ENCODE data around the gene INF2.
A peak's percentile ranks its signal among the peaks of the same experiment; 100 is the strongest.

INF2 gene

DNA sequence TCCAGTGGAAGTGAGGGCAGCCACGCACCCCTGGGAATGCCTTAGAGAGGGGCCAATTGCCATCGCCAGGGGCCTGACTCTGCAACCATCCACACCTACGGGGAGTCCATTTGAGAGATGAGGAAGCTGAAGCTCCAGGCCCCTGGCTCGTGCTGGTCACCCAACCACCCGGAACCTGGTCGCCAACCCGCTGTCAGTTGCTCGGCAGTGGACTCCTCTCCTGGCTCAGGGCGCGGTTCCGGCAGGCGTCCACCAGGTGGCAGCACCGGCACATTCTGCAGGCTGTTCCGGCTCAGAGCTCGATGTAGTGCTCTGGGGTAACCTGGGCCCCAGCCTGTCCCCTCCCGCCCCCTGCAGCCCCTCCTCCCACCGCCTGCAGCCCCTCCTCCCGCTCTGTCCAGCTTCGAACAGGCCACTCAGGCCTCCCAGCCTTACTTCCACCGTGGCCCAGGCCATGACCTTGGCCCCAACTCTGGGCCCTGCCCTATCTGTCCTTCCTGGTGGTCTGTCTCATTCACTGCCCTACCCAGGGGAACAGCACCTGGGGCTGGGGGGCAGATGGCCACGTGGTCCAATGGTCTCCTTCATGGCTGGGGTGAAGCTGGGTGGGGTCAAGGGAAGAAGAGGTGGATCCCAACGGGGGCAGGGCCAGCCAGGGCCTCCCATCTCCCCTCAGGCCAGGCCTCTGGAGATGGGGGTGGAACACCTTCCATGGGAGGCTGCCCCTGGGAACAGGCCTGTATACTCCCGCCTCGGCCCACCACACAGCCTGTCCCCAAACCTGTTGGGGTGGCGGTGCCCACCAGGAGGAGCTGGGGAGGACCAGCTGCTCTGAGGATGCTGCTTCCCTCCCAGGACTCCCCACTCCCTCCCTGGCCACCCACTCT is 79.3 kb downstream of the INF2 start:
- H3K4me1 Mint-ChIP-seq: peaks cover 16% of the 10 kb centered on the region
- no peak overlapping the region for H3K4me3 Mint-ChIP-seq
- no peaks in the 10 kb centered on the region for H3K27me3 Mint-ChIP-seq

DNA sequence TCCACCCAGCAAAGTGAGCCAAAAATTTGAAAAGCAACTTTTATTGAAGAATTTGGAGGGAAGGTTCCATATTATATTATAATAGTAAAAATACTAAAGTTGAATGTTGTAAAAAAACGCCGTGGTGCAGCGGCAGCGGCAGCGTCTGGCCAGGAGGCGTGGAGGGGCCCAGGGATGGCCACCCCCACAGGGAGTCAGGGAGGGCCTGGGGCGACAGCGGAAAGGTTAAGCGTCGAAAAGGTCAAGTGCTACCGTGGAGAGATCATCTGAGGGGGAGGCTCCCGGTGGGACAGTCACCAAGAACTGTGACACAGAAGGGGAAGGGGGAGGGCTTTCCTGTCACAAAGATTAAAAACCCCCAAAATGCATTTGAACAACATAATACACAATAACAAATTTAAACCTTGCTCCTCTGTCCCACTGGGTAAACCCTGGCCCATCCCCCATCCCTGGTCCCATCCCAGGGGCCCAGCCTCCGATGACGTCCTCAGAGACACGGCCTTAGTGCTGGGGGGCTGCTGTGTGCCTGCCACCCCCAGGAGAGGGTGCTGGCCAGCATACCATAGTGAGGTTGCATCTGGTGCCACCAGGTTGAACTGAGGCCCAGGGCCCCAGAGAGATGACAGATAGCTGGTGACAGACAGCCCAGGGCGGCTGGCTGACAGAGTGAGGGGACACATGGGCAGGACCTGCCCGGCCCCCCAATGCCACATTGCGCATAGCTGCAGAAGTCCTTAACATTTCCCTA is 80.1 kb downstream of the INF2 start:
- Mint-ChIP-seq H3K4me3 (no peak overlapping the region), H3K27ac (peak overlapping the region; percentile 46), H3K4me1 (peaks cover 16% of the 10 kb centered on the region), H3K27me3 (no peaks in the 10 kb centered on the region), H3K36me3 (ENCODE audit: low read depth) (peaks cover 26% of the 10 kb centered on the region), H3K9me3 (no peaks in the 10 kb centered on the region)
- DNase-seq: peak; percentile 17
- ATAC-seq: no peak

More for the DNA sequence above, 79.3 kb downstream of the INF2 start:
- Mint-ChIP-seq H3K27ac (no peak overlapping the region), H3K36me3 (ENCODE audit: low read depth) (peaks cover 26% of the 10 kb centered on the region), H3K9me3 (no peaks in the 10 kb centered on the region)
- peak; percentile 86 for ATAC-seq
- peak; percentile 93 for DNase-seq

DNA sequence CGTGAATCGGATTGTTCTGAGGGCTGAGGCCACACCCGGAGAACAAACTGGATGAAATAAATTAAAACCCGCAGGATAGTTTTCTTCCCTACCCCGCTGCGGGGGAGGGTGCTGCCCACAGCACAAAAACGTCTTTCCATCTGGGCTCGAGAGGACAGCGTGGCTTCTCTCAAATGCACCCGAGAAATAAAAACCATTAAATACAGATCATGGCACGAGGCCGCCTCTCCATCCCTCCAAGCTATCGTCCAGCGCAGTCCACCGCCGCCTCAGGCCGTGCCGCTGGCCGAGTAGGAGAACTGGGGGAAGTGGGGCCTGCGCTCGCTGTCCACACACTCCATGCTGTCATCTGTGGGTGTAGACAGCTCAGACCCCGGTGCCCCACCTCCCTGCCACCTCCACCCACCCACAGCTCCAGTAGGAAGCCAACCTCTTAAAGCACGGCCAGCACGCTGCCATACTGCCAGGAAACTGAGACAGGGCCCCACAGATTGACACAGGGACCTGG is 80.7 kb downstream of the INF2 start:
- Mint-ChIP-seq H3K4me1 (peaks cover 16% of the 10 kb centered on the region), H3K27ac (peak overlapping the region; percentile 46), H3K4me3 (no peak overlapping the region), H3K27me3 (no peaks in the 10 kb centered on the region), H3K9me3 (no peaks in the 10 kb centered on the region), H3K36me3 (ENCODE audit: low read depth) (peaks cover 26% of the 10 kb centered on the region)
- DNase-seq (no peak), ATAC-seq (no peak)

DNA sequence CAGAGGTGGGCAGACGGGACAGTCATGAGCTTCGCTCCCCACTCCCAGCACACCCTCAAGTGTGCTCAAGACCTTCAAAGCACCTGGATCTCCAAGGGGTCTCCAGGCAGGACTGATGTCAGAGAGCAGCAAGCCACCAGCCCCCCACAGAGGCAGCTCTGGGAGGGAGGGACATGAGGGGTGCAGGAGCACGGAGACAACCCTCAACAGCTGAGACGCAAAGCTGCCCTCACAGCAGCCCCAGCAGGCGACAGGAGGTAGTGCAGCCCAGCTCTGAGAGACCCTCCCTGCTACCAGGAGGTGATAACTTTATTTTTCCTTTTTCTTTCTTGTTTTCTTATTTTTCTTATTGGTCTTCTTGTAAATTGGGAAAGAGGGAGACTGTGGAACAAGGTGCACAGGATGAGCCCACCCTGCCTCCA is 81.4 kb downstream of the INF2 start:
- peaks cover 16% of the 10 kb centered on the region for H3K4me1 Mint-ChIP-seq
- ATAC-seq (no peak), DNase-seq (peak; percentile 32)
- H3K4me3 Mint-ChIP-seq: no peak overlapping the region
- peaks cover 26% of the 10 kb centered on the region for H3K36me3 Mint-ChIP-seq (ENCODE audit: low read depth)
- peak overlapping the region; percentile 37 for H3K27ac Mint-ChIP-seq
- no peaks in the 10 kb centered on the region for H3K9me3 Mint-ChIP-seq
- no peaks in the 10 kb centered on the region for H3K27me3 Mint-ChIP-seq

DNA sequence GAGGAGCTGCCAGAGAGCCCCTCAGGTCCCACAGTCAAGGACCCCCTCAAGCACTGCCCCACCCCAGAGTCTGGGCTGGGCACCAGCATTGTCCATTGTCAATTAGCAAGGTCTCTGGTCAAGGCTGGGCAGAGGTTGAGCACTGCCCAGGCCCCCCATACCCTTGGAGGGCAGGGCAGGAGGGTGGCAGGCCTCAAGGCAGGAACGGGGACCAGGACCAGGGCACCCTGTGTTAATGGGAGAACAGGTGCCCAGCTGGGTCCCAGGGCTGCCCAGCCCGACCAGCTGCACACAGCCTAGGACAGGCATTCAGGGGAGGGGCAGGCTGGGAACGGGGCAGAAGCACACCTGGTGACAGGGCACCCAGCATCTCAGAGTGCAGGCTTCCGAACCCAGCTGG is 82.0 kb downstream of the INF2 start:
- Mint-ChIP-seq H3K9me3 (no peaks in the 10 kb centered on the region), H3K4me3 (no peak overlapping the region), H3K27ac (no peak overlapping the region), H3K27me3 (no peaks in the 10 kb centered on the region), H3K36me3 (ENCODE audit: low read depth) (peaks cover 24% of the 10 kb centered on the region), H3K4me1 (peaks cover 16% of the 10 kb centered on the region)
- DNase-seq (no peak), ATAC-seq (no peak)

Data from activated naive CD8-positive, alpha-beta T cell treated with anti-CD3 and anti-CD28 coated beads, Interleukin-2, amount 50 U/mL, for 24 hours (primary cell).